Esophagus (tissue), 2 donors: Measurements from ENCODE around the gene GRAMD1A. TPM values are rescaled to one million over a fixed set of nuclear protein-coding genes. Genes with fewer than 3 reads are reported as not detected.

ENCODE experiments used
- H3K27ac ChIP-seq, 2 donors: one replicate each; pipeline ENCODE4 v1.5.1; 2013; ENCODE audit warnings: low read depth in 2 of 2, mild to moderate bottlenecking in 2 of 2, inconsistent platforms in 1 of 2, low read length in 1 of 2, moderate library complexity in 1 of 2
- H3K27me3 ChIP-seq, 2 donors: one replicate each; pipeline ENCODE4 v1.6.1; 2013; ENCODE audit warnings: low read length in 2 of 2, control low read depth in 1 of 2, mild to moderate bottlenecking in 1 of 2; ENCODE audit not compliant: insufficient read depth in 2 of 2, control insufficient read depth in 1 of 2
- H3K36me3 ChIP-seq, 2 donors: one replicate each; pipeline ENCODE4 v1.6.1; 2013; ENCODE audit warnings: low read length in 1 of 2; ENCODE audit not compliant: control insufficient read depth in 2 of 2, insufficient read depth in 2 of 2
- H3K4me1 ChIP-seq, 2 donors: one replicate each; pipeline ENCODE4 v1.6.1; 2013; ENCODE audit warnings: low read length in 1 of 2; ENCODE audit not compliant: control insufficient read depth in 2 of 2, insufficient read depth in 2 of 2
- H3K4me3 ChIP-seq, 2 donors: one replicate each; pipeline ENCODE4 v1.5.1; 2013; ENCODE audit warnings: low read length in 2 of 2, mild to moderate bottlenecking in 2 of 2, low read depth in 1 of 2, moderate library complexity in 1 of 2
- H3K9me3 ChIP-seq, 2 donors: one replicate each; pipeline ENCODE4 v1.6.1; 2013; ENCODE audit warnings: mild to moderate bottlenecking in 2 of 2, low read depth in 1 of 2, low read length in 1 of 2, moderate library complexity in 1 of 2; ENCODE audit not compliant: control insufficient read depth in 2 of 2, insufficient read depth in 1 of 2
- WGBS, 2 donors: extraction: QIAGEN DNeasy Blood & Tissue Kit; methylation state at CpG; one replicate each; pipeline ENCODE4 v1.1.7; 2013; 5-methylcytosine and 5-hydroxymethylcytosine counted together
- polyA plus RNA-seq, 2 donors: library from polyadenylated mRNA; stranded (reverse); fragments of 200-250 nt; gene quantifications; one replicate each; pipeline ENCODE4 v1.2.3, GENCODE V29; 2013
- donor health status: healthy with polysubstance abuse.
- donor health status: Bipolar disorder and iron deficiency.

GRAMD1A gene
- polyA plus RNA-seq, 2 donors: 11.7 to 14.0 TPM

- H3K4me3 ChIP-seq: peak overlapping the region; percentile 31 to 49
- H3K9me3 ChIP-seq: no peaks in the 10 kb centered on the region
- H3K27ac ChIP-seq: no peak overlapping the region
- H3K36me3 ChIP-seq: peaks cover 0 to 9% of the 10 kb centered on the region in 2 donors
- H3K4me1 ChIP-seq: peaks cover 5% of the 10 kb centered on the region in 2 donors
- H3K27me3 ChIP-seq: no peaks in the 10 kb centered on the region
- WGBS, 2 donors: 8 to 10% methylated on average over 30 to 31 of the region's 31 CpGs
These were observed 31.2 kb downstream of the GRAMD1A start for GRCh38 chr19:35031072-35031881.

- H3K27ac ChIP-seq: no peak overlapping the region
- H3K4me3 ChIP-seq: no peak overlapping the region
- no peaks in the 10 kb centered on the region for H3K9me3 ChIP-seq
- 91 to 93% methylated on average over 17 of the region's 17 CpGs for WGBS, 2 donors
- no peaks in the 10 kb centered on the region for H3K27me3 ChIP-seq
- H3K4me1 ChIP-seq: peaks cover 5% of the 10 kb centered on the region in 2 donors
- H3K36me3 ChIP-seq: peaks cover 0 to 3% of the 10 kb centered on the region in 2 donors
These were observed 32.3 kb downstream of the GRAMD1A start for GRCh38 chr19:35032356-35032865.

GRCh38 chr19:35033067-35034004, 33.2 kb downstream of the GRAMD1A start:
- Histone ChIP-seq H3K36me3 (peaks cover 0 to 3% of the 10 kb centered on the region in 2 donors), H3K9me3 (no peaks in the 10 kb centered on the region), H3K4me1 (peaks cover 5% of the 10 kb centered on the region in 2 donors), H3K27ac (no peak overlapping the region), H3K4me3 (no peak overlapping the region), H3K27me3 (no peaks in the 10 kb centered on the region)
- WGBS, 2 donors: 83 to 86% methylated on average over 28 to 30 of the region's 30 CpGs

- H3K4me3 ChIP-seq: no peak overlapping the region
- 70 to 79% methylated on average over 17 of the region's 17 CpGs for WGBS, 2 donors
- H3K9me3 ChIP-seq: no peaks in the 10 kb centered on the region
- peaks cover 5 to 7% of the 10 kb centered on the region in 2 donors for H3K4me1 ChIP-seq
- no peak overlapping the region for H3K27ac ChIP-seq
- peaks cover 0 to 3% of the 10 kb centered on the region in 2 donors for H3K36me3 ChIP-seq
- H3K27me3 ChIP-seq: no peaks in the 10 kb centered on the region
These were observed 33.9 kb downstream of the GRAMD1A start for GRCh38 chr19:35034005-35034502.

GRCh38 chr19:35034588-35035382, 34.7 kb downstream of the GRAMD1A start:
- H3K4me3 ChIP-seq: no peak overlapping the region

GRCh38 chr19:35037716-35038622, 37.8 kb downstream of the GRAMD1A start:
- Histone ChIP-seq H3K4me1 (peaks cover 13 to 14% of the 10 kb centered on the region in 2 donors), H3K4me3 (no peak overlapping the region), H3K9me3 (no peaks in the 10 kb centered on the region), H3K27ac (peak overlapping the region in 1 of 2 donors; percentile 3), H3K36me3 (peaks cover 0 to 3% of the 10 kb centered on the region in 2 donors), H3K27me3 (no peaks in the 10 kb centered on the region)
- 69 to 71% methylated on average over 13 of the region's 13 CpGs for WGBS, 2 donors

More at GRCh38 chr19:35034588-35035382, 34.7 kb downstream of the GRAMD1A start:
- WGBS, 2 donors: 84 to 89% methylated on average over 17 of the region's 17 CpGs
- Histone ChIP-seq H3K36me3 (peaks cover 0 to 3% of the 10 kb centered on the region in 2 donors), H3K27ac (no peak overlapping the region), H3K9me3 (no peaks in the 10 kb centered on the region), H3K4me1 (peaks cover 5% of the 10 kb centered on the region in 2 donors), H3K27me3 (no peaks in the 10 kb centered on the region)

- no peak overlapping the region for H3K4me3 ChIP-seq
- H3K27ac ChIP-seq: peak overlapping the region in 1 of 2 donors; percentile 23
- WGBS, 2 donors: 59 to 61% methylated on average over 17 of the region's 17 CpGs
These were observed 38.7 kb downstream of the GRAMD1A start for GRCh38 chr19:35038623-35039512.

More at GRCh38 chr19:35038623-35039512, 38.7 kb downstream of the GRAMD1A start:
- peaks cover 0 to 3% of the 10 kb centered on the region in 2 donors for H3K36me3 ChIP-seq
- peaks cover 13 to 14% of the 10 kb centered on the region in 2 donors for H3K4me1 ChIP-seq
- no peaks in the 10 kb centered on the region for H3K9me3 ChIP-seq
- no peaks in the 10 kb centered on the region for H3K27me3 ChIP-seq
